Mucosa of descending colon (tissue), 3 donors: Measurements from ENCODE around the gene SPATA25. TPM values are rescaled to one million over a fixed set of nuclear protein-coding genes. Genes with fewer than 3 reads are reported as not detected.

ENCODE experiments used
- ATAC-seq: fragments of 200-7000 bp; cut with Tn5 transposase; one replicate; pipeline ENCODE4 v1.9.1; 2020; ENCODE audit warnings: mild to moderate bottlenecking, moderate library complexity
- DNase-seq, 3 donors: peaks; one replicate each; pipeline ENCODE4 v3.0.0-alpha.2; 2020
- H3K36me3 ChIP-seq: fragments of 200-600 bp; one replicate; pipeline ENCODE4 v1.8.0; 2021; ENCODE audit warnings: low read depth, mild to moderate bottlenecking
- H3K4me1 ChIP-seq: fragments of 200-600 bp; one replicate; pipeline ENCODE4 v1.8.0; 2021; ENCODE audit warnings: low read depth, mild to moderate bottlenecking
- H3K4me3 ChIP-seq: fragments of 200-600 bp; one replicate; pipeline ENCODE4 v1.8.0; 2021; ENCODE audit warnings: mild to moderate bottlenecking
- H3K9me3 ChIP-seq: fragments of 200-600 bp; one replicate; pipeline ENCODE4 v1.8.0; 2021; ENCODE audit warnings: mild to moderate bottlenecking
- intact Hi-C, 2 donors: fragments of 100-400 bp; cut with DNase I in 1 of 2; cut with micrococcal nuclease in 1 of 2; formaldehyde crosslinking; loops; one replicate each; pipeline versions ENCODE4 v1.11.0 to v1.11.1; 2022; cut with DNase I, micrococcal nuclease
- total RNA-seq, 3 donors: library from RNA; stranded (reverse); fragmentation: NEBNext Ultra II Directional in 2 of 3; extraction: Animal tissue kit (Norgen Biotek cat#: 25700) in 2 of 3; gene quantifications; one replicate each; pipeline versions ENCODE4 v1.2.1 to v1.2.4, GENCODE V29; 2021 to 2023
- TF ChIP-seq, protein P1 (sequence below): fragments of 200-600 bp; IDR thresholded peaks from one replicate; pipeline ENCODE4 v1.8.0; 2022; ENCODE audit warnings: antibody characterized with exemption, mild to moderate bottlenecking
- donor health status: DM: no; HTN: no; CAD: no; lungs with moderate emphysema.
- donor health status: DM: no; HTN: no; CAD: no.
- donor health status: DM: no; HTN: yes; CAD: no.

SPATA25 gene
- total RNA-seq, 3 donors from 2014 or later = 3.9 to 6.0 (median 4.1) TPM

DNA sequence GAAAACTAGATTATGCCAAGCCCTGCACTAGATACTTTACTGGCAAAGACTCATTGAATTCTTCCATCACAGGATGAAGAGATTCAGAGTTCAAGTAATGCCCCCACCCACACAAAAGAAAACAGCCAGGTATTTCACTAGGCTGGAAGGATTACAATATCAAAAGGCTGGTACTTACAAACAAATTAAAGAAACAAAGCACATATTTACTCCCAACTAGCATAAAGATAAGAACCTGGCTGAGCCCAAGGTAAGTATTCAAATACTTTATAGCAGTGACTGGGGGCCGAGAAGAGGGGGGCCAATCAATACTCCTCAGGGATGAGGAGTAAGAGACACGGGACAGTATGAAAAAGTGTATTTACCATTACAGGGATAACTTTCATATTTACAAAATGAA is 33.9 kb downstream of the SPATA25 start:
- DNase-seq (no peak), ATAC-seq (no peak)

DNA sequence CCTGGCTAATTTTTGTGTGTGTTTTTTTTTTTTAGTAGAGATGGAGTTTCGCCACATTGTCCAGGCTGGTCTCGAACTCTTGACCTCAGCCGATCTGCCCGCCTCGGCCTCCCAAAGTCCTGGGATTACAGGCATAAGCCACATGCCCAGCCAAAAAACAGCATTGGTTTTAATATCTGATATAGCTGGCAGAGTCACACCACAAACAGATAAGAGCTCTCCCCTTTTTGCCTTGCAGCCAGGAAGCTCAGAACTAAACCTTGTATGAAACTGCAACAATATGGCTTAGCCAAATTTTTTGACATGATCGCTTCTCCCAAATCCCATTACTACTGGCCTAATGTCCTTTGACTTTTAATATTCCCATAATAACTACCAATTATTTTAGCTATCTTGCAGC is 35.1 kb downstream of the SPATA25 start:
- TF ChIP-seq, protein P1, sequence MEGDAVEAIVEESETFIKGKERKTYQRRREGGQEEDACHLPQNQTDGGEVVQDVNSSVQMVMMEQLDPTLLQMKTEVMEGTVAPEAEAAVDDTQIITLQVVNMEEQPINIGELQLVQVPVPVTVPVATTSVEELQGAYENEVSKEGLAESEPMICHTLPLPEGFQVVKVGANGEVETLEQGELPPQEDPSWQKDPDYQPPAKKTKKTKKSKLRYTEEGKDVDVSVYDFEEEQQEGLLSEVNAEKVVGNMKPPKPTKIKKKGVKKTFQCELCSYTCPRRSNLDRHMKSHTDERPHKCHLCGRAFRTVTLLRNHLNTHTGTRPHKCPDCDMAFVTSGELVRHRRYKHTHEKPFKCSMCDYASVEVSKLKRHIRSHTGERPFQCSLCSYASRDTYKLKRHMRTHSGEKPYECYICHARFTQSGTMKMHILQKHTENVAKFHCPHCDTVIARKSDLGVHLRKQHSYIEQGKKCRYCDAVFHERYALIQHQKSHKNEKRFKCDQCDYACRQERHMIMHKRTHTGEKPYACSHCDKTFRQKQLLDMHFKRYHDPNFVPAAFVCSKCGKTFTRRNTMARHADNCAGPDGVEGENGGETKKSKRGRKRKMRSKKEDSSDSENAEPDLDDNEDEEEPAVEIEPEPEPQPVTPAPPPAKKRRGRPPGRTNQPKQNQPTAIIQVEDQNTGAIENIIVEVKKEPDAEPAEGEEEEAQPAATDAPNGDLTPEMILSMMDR = no peak
- Histone ChIP-seq H3K36me3 (no peaks in the 10 kb centered on the region), H3K4me3 (no peak overlapping the region), H3K9me3 (no peaks in the 10 kb centered on the region), H3K4me1 (peaks cover 16% of the 10 kb centered on the region)
- ATAC-seq (no peak), DNase-seq (no peak)
- intact Hi-C loops = no loop called here

More for the DNA sequence above, 33.9 kb downstream of the SPATA25 start:
- Histone ChIP-seq H3K36me3 (no peaks in the 10 kb centered on the region), H3K9me3 (no peaks in the 10 kb centered on the region), H3K4me1 (peaks cover 25% of the 10 kb centered on the region), H3K4me3 (no peak overlapping the region)
- TF ChIP-seq, protein P1 = no peak
- intact Hi-C loops = no loop called here

DNA sequence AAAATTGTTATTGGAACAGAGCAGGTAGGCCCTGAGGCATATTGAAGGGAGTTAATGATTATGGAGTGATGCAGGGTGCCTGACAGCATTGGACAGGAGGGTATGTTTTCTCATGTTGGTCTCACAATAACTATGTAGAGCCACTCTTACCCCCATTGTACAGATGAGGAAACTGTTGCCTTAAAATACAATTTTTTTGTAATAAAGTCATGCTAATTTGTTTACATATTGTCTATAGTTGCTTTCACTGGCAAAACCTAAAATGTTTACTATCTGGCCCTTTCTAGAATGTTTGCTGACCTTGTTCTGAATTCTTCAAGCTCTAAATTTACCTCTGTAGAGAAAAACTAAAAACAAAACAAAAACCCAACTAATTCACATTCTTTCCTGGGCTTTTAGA is 35.9 kb downstream of the SPATA25 start:
- H3K4me3 ChIP-seq = no peak overlapping the region
- H3K9me3 ChIP-seq = no peaks in the 10 kb centered on the region
- H3K4me1 ChIP-seq = peaks cover 12% of the 10 kb centered on the region
- H3K36me3 ChIP-seq = no peaks in the 10 kb centered on the region
- ATAC-seq (no peak), DNase-seq (no peak)
- intact Hi-C loops = no loop called here
- TF ChIP-seq, protein P1 = no peak

DNA sequence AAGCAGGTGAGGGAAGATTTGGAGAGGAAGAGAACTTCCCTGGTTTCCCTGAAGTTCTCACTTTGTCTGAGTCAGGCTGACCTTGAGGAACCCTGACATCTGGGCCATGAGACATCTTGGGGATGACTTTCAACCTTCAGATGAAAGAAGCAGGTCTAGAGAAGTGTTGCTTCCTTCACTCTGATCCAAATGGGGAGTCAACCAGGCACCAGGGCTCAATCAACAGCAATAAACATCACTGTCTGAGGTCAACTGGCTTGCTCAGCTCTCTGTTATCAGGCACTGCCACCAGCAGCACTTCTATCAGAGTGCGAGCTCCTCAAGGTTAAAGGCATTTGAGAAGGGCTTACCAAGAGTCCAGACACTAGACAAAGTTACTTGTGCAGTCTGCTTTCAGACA is 36.5 kb downstream of the SPATA25 start:
- no peak overlapping the region for H3K4me3 ChIP-seq

DNA sequence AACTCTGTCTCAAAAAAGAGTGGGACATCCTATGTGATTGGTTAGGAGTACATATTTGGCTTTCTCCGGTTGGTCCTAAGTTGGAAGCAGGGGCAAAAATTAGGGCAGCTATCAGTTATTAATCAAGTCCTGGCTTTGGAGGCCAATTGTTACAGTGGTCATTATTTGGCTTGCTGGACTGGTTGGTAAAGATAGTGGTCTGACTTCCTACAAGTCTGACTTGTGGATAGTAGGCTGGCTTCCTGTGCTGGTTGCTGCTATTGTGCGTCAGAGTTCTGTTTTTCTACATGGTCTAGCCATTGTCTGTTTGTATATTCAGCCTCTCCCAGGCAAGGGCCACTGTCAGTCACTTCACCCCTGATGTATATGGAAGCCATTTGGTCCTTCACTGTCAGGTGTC is 37.2 kb downstream of the SPATA25 start:
- DNase-seq (no peak), ATAC-seq (no peak)
- Histone ChIP-seq H3K36me3 (no peaks in the 10 kb centered on the region), H3K4me1 (no peaks in the 10 kb centered on the region), H3K9me3 (no peaks in the 10 kb centered on the region), H3K4me3 (no peak overlapping the region)
- intact Hi-C loops = no loop called here
- TF ChIP-seq, protein P1 = no peak

More for the DNA sequence above, 36.5 kb downstream of the SPATA25 start:
- DNase-seq = no peak
- Histone ChIP-seq H3K36me3 (no peaks in the 10 kb centered on the region), H3K9me3 (no peaks in the 10 kb centered on the region), H3K4me1 (peaks cover 7% of the 10 kb centered on the region)
- intact Hi-C loops = no loop called here
- TF ChIP-seq, protein P1 = no peak
- ATAC-seq = no peak

DNA sequence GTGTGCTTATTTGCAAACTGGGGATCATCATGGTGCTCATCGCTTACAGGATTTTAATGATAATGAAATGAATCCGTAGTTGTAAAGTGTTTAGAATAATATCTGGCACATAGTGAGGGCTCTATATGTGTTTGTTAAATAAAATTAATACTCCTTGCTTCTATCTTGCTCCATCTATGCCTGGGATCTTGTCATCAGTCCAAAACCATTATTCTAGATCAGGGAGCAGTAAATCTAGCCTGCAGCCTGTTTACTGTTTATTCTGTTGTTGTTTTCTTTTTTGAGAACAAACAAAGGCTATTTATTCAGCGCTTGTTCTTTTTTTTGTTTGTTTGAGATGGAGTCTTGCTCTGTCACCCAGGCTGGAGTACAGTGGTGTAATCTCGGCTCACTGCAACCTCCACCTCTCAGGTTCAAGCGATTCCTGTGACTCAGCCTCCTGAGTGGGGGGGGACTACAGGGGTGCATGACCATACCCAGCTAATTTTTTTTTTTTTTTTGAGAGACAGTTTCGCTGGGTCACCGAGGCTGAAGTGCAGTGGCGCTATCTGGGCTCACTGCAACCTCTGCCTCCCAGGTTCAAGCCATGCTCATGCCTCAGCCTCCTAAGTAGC is 38.3 kb downstream of the SPATA25 start:
- H3K4me3 ChIP-seq = no peak overlapping the region
- no peak for DNase-seq
- intact Hi-C loops = no loop called here
- TF ChIP-seq, protein P1 = no peak
- H3K4me1 ChIP-seq = no peaks in the 10 kb centered on the region
- no peaks in the 10 kb centered on the region for H3K36me3 ChIP-seq
- ATAC-seq = no peak
- H3K9me3 ChIP-seq = no peaks in the 10 kb centered on the region
